Activated T-cell treated with anti-CD3 and anti-CD28 coated beads, Interleukin-2, amount 50 U/mL, for 72 hours (primary cell): ENCODE results near the gene F5. TPM values are rescaled to one million over a fixed set of nuclear protein-coding genes. Genes with fewer than 3 reads are reported as not detected.
A peak's percentile ranks its signal among the peaks of the same experiment; 100 is the strongest.
"Not testable (repeated sequence)": the region's sequence is repeated elsewhere in the genome, so short reads cannot be mapped to it uniquely, and the experiment has no call there.

Source experiments
- ATAC-seq, 2 donors: fragments of 150-1000 bp; cut with Tn5 transposase; replicated peaks in 1 of 2; 2 replicates each; pipeline ENCODE4 v1.10.0; 2021; ENCODE audit warnings: moderate library complexity in 2 of 2, mild to moderate bottlenecking in 1 of 2
- DNase-seq, 2 donors: peaks; one replicate each; pipeline ENCODE4 v3.0.0; 2021 to 2022; ENCODE audit warnings: mixed read lengths in 1 of 2
- H3K27ac Mint-ChIP-seq: one replicate; pipeline ENCODE4 v1.8.0; 2022; ENCODE audit warnings: mild to moderate bottlenecking, moderate library complexity, mixed read lengths
- H3K27me3 Mint-ChIP-seq: one replicate; pipeline ENCODE4 v1.8.0; 2022; ENCODE audit warnings: low read depth, mixed read lengths
- H3K36me3 Mint-ChIP-seq, 2 donors: one replicate each; pipeline ENCODE4 v1.8.0; 2022; ENCODE audit warnings: mixed read lengths in 2 of 2, mild to moderate bottlenecking in 1 of 2; ENCODE audit not compliant: insufficient read depth in 2 of 2
- H3K4me1 Mint-ChIP-seq: one replicate; pipeline ENCODE4 v1.8.0; 2022; ENCODE audit warnings: low read depth, mixed read lengths
- H3K4me3 Mint-ChIP-seq, 2 donors: one replicate each; pipeline ENCODE4 v1.8.0; 2022; ENCODE audit warnings: mild to moderate bottlenecking in 2 of 2, mixed read lengths in 2 of 2, moderate library complexity in 2 of 2
- H3K9me3 Mint-ChIP-seq, 2 donors: one replicate each; pipeline ENCODE4 v1.8.0; 2022; ENCODE audit warnings: mixed read lengths in 2 of 2
- total RNA-seq, 2 donors: library from RNA; stranded (reverse); gene quantifications; one replicate each; pipeline ENCODE4 v1.2.3, GENCODE V29; 2022

The F5 gene
- total RNA-seq, 2 donors from 2014 or later, result 37.4 to 81.5 TPM

- ATAC-seq (no peak), DNase-seq (no peak)
- no peaks in the 10 kb centered on the region for H3K4me1 Mint-ChIP-seq
- H3K27me3 Mint-ChIP-seq, result no peaks in the 10 kb centered on the region
- no peaks in the 10 kb centered on the region for H3K9me3 Mint-ChIP-seq
- peaks cover 10 to 73% of the 10 kb centered on the region in 2 donors for H3K36me3 Mint-ChIP-seq
- no peak overlapping the region for H3K27ac Mint-ChIP-seq
- H3K4me3 Mint-ChIP-seq, result no peak overlapping the region
Observed at GRCh38 chr1:169557131-169557530, 29.1 kb downstream of the F5 start.

DNA sequence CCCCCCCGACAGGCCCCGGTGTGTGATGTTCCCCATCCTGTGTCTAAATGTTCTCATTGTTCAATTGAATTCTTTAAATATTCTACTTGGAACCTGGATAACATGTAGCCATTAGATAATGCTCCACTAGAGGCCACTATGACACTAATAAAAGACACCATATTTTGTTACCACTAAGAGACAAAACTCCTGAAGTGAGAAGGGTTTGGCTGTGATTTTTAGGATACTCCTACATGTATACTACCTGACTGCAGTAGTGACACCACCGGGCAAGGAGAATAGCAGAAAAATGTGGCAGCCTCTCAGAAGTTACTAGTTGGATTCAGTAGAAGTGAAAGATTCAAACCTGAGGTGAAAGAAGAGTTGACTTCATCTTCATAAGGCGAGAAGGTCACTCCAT, 36.0 kb downstream of the F5 start:
- ATAC-seq (peak in 1 of 2 donors; percentile 41), DNase-seq (no peak)
- Mint-ChIP-seq H3K27me3 (no peaks in the 10 kb centered on the region), H3K27ac (no peak overlapping the region), H3K36me3 (peaks cover 14 to 64% of the 10 kb centered on the region in 2 donors), H3K9me3 (no peaks in the 10 kb centered on the region), H3K4me3 (no peak overlapping the region), H3K4me1 (no peaks in the 10 kb centered on the region)

DNA sequence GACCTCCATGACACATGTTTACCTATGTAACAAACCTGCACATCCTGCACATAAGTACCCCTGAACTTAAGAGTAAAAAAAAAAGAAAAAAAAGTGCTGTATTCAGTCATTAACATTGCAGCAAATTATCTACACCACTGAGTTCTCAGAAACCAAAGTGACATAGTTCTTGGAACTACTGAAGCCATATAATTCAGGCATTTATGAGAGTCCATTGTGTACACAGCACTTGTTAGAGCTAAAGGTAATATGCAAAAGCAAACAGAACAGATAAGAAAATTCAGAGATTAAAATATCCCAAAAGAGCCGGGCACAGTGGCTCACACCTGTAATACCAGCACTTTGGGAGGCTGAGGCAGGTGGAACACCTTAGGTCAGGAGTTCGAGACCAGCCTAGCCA, 38.0 kb downstream of the F5 start:
- Mint-ChIP-seq H3K27me3 (no peaks in the 10 kb centered on the region), H3K36me3 (peaks cover 14 to 56% of the 10 kb centered on the region in 2 donors), H3K27ac (no peak overlapping the region), H3K4me1 (no peaks in the 10 kb centered on the region), H3K9me3 (no peaks in the 10 kb centered on the region), H3K4me3 (no peak overlapping the region)
- DNase-seq (no peak), ATAC-seq (no peak)

GRCh38 chr1:169546087-169546995, 39.9 kb downstream of the F5 start:
- ATAC-seq (peak; percentile 72 to 85), DNase-seq (peak; percentile 44 to 62)
- H3K36me3 Mint-ChIP-seq, result peaks cover 20 to 51% of the 10 kb centered on the region in 2 donors
- no peaks in the 10 kb centered on the region for H3K9me3 Mint-ChIP-seq
- no peaks in the 10 kb centered on the region for H3K27me3 Mint-ChIP-seq
- no peak overlapping the region for H3K27ac Mint-ChIP-seq
- no peaks in the 10 kb centered on the region for H3K4me1 Mint-ChIP-seq
- no peak overlapping the region for H3K4me3 Mint-ChIP-seq

- Mint-ChIP-seq H3K9me3 (no peaks in the 10 kb centered on the region), H3K4me3 (no peak overlapping the region), H3K36me3 (peaks cover 20 to 47% of the 10 kb centered on the region in 2 donors), H3K27me3 (no peaks in the 10 kb centered on the region), H3K27ac (no peak overlapping the region), H3K4me1 (no peaks in the 10 kb centered on the region)
- DNase-seq (no peak), ATAC-seq (no peak)
Observed at GRCh38 chr1:169545472-169545871, 40.8 kb downstream of the F5 start.

DNA sequence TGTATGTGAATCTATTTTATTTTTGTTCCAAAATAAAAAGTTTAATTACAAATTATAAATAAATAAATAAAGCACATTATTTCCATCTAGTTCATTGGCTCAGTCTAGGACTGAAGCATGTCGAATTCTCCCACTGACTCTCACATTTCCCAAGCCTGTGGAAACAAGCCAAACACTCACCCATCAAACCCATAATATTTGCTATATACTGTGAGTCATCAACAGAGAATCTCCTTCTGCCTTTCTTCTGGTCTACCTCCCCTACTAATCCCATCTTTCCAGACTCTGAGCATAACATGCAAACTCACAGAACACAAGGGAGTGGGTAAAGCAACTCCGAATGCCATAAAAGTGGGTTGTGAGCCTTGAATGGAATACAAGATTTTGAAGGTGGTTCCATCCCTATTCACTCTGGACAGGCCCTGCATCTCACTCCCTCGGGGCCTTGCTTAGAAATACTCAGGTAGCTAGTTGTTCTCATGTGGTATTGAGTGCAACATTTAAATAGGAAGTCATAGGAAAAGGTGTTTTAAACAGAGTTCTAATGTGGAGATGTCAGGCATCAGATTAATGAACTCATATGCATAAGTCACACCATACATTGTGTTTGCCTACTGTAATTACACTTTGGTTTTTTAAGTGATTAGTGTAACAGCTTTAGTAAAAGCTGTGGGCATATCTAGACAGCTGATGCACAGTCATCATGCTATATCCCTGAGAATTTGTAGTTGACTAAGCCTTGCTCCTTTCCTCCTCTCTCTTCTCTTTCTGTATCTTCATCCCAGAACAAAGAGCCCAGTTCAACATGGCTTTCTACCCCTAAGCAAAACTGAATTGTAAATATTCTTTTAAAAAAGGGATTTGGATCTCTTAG, 47.0 kb downstream of the F5 start:
- H3K27me3 Mint-ChIP-seq, result no peaks in the 10 kb centered on the region
- peak overlapping the region; percentile 61 for H3K27ac Mint-ChIP-seq
- no peak for DNase-seq
- H3K4me1 Mint-ChIP-seq, result no peaks in the 10 kb centered on the region
- no peaks in the 10 kb centered on the region for H3K9me3 Mint-ChIP-seq
- no peak overlapping the region for H3K4me3 Mint-ChIP-seq
- H3K36me3 Mint-ChIP-seq, result peaks cover 13 to 38% of the 10 kb centered on the region in 2 donors
- ATAC-seq, result no peak

GRCh38 chr1:169534653-169535052, 51.6 kb downstream of the F5 start:
- Mint-ChIP-seq H3K36me3 (peaks cover 14 to 52% of the 10 kb centered on the region in 2 donors), H3K27me3 (no peaks in the 10 kb centered on the region), H3K9me3 (no peaks in the 10 kb centered on the region), H3K4me3 (no peak overlapping the region), H3K4me1 (no peaks in the 10 kb centered on the region), H3K27ac (no peak overlapping the region)
- no peak for DNase-seq
- ATAC-seq, result no peak

DNA sequence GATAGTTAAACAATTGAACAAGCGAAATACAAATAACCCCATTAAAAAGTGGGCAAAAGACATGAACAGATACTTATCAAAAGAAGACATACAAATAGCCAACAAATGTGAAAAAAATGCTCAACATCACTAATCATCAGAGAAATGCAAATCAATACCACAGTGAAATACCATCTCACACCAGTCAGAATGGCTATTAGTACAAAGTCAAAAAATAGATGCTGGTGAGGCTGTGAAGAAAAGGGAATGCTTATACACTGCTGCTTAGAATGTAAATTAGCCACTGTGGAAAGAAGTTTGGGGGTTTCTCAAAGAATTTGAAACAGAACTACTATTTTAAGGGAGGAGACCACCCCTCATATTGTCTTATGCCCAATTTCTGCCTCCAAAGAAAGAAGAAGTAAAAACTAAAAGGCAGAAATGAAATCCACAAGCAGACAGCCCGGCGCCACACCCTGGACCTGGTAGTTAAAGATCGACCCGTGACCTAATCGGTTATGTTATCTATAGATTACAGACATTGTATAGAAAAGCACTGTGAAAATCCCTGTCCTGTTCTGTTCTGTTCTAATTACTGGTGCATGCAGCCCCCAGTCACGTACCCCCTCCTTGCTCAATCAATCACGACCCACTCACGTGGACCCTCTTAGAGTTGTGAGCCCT, 52.6 kb downstream of the F5 start:
- not testable (repeated sequence) for H3K4me1 Mint-ChIP-seq, H3K9me3 Mint-ChIP-seq, H3K27me3 Mint-ChIP-seq, DNase-seq, ATAC-seq, H3K4me3 Mint-ChIP-seq
- H3K36me3 Mint-ChIP-seq, result peaks cover 12 to 58% of the 10 kb centered on the region in 2 donors
- peak overlapping the region; percentile 16 for H3K27ac Mint-ChIP-seq

DNA sequence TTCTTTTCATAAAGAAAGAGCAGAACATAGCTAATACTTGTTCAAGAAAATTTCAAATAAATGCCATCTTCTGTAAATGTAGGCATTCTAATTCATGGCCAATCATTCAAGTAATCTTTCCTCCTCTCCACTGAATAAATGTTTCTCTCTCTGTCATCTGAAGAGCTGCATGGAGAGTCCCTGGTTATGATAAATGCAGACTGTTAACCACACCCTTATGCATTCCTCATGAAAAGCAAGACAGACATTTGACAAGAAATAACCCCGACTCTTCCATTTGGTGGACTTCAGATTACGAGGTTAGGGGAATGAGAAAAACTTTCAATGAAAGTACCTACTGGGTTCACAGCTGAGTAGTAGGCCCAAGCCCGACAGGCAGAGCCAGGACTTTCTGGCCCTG, 55.8 kb downstream of the F5 start:
- ATAC-seq (no peak), DNase-seq (no peak)
- H3K27ac Mint-ChIP-seq, result no peak overlapping the region
- H3K4me1 Mint-ChIP-seq, result peaks cover 12% of the 10 kb centered on the region
- H3K27me3 Mint-ChIP-seq, result no peaks in the 10 kb centered on the region
- no peaks in the 10 kb centered on the region for H3K9me3 Mint-ChIP-seq
- H3K36me3 Mint-ChIP-seq, result peaks cover 14 to 64% of the 10 kb centered on the region in 2 donors
- no peak overlapping the region for H3K4me3 Mint-ChIP-seq

DNA sequence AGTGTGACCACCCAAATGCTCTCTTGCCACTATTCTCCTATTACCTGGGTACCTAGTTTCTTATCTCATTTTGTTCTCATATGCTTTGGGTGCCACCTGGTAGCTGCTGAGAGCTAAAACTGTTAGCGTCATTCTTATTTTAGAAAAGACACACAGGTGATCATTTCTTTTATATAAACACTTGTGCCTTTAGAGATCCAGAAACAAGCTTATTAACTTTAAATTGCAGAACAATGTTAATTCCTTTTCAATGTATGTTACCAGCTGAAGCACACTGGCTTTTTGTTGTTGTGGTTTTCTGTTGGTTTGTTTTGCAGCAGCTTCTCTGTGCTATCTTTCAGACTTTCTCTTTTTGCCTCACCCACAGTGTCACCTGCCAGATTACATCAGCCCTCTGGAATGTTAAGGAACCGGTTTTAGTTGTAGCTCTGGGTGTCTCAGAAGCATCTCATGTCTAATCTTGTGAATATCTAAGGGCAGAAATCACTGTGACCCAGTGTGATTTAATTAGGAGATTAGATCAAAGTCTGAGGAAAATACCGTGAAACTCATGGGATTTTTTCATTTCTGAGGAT, 57.1 kb downstream of the F5 start:
- no peak for DNase-seq
- H3K4me1 Mint-ChIP-seq, result peaks cover 12% of the 10 kb centered on the region
- ATAC-seq, result no peak
- H3K9me3 Mint-ChIP-seq, result no peaks in the 10 kb centered on the region
- no peak overlapping the region for H3K4me3 Mint-ChIP-seq
- H3K36me3 Mint-ChIP-seq, result peaks cover 15 to 67% of the 10 kb centered on the region in 2 donors
- no peak overlapping the region for H3K27ac Mint-ChIP-seq
- no peaks in the 10 kb centered on the region for H3K27me3 Mint-ChIP-seq

- peaks cover 17 to 67% of the 10 kb centered on the region in 2 donors for H3K36me3 Mint-ChIP-seq
- H3K27ac Mint-ChIP-seq, result peak overlapping the region; percentile 42
- H3K9me3 Mint-ChIP-seq, result no peaks in the 10 kb centered on the region
- H3K4me3 Mint-ChIP-seq, result no peak overlapping the region
- H3K4me1 Mint-ChIP-seq, result peaks cover 12% of the 10 kb centered on the region
- ATAC-seq (no peak), DNase-seq (no peak)
- no peaks in the 10 kb centered on the region for H3K27me3 Mint-ChIP-seq
Observed at GRCh38 chr1:169528215-169529067, 57.8 kb downstream of the F5 start.
